ENCODE results near the gene RPL22L1. TPM values are rescaled to one million over a fixed set of nuclear protein-coding genes. Genes with fewer than 3 reads are reported as not detected.

The RPL22L1 gene
- total RNA-seq, 1 experiment from 2014 or later: 60.3 TPM

GRCh38 chr3:170839518-170840100 is 30.4 kb downstream of the RPL22L1 start:
- CTCF ChIA-PET: no interaction called here
- Histone ChIP-seq H3K79me2 (ENCODE audit: low read depth) (no peaks in the 10 kb centered on the region), H3K9me2 (ENCODE audit: insufficient read depth) (no peaks in the 10 kb centered on the region), H3F3A (ENCODE audit: insufficient read depth, low read depth) (peaks cover 6% of the 10 kb centered on the region; the same call in 1 of the 2 replicates), H3K9me3 (ENCODE audit: insufficient read depth, low read depth) (no peaks in the 10 kb centered on the region), H3K4me2 (no peak overlapping the region), H3K4me1 (replicated peaks; ENCODE audit: insufficient read depth) (no peaks in the 10 kb centered on the region), H3K36me3 (ENCODE audit: low read depth) (no peaks in the 10 kb centered on the region), H3K27ac (no peak overlapping the region), H2AFZ (no peak overlapping the region), H3K27me3 (ENCODE audit: insufficient read depth, low read depth) (no peaks in the 10 kb centered on the region), H4K20me1 (ENCODE audit: insufficient read depth) (no peaks in the 10 kb centered on the region), H3K4me3 (no peak overlapping the region)
- intact Hi-C loops (cut with micrococcal nuclease; ENCODE audit: unreplicated experiment): no loop called here
- TF ChIP-seq, protein P1, sequence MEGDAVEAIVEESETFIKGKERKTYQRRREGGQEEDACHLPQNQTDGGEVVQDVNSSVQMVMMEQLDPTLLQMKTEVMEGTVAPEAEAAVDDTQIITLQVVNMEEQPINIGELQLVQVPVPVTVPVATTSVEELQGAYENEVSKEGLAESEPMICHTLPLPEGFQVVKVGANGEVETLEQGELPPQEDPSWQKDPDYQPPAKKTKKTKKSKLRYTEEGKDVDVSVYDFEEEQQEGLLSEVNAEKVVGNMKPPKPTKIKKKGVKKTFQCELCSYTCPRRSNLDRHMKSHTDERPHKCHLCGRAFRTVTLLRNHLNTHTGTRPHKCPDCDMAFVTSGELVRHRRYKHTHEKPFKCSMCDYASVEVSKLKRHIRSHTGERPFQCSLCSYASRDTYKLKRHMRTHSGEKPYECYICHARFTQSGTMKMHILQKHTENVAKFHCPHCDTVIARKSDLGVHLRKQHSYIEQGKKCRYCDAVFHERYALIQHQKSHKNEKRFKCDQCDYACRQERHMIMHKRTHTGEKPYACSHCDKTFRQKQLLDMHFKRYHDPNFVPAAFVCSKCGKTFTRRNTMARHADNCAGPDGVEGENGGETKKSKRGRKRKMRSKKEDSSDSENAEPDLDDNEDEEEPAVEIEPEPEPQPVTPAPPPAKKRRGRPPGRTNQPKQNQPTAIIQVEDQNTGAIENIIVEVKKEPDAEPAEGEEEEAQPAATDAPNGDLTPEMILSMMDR (conservative IDR thresholded peaks at IDR 0.05): no peak
- TF ChIP-seq EZH2 (IDR thresholded peaks at IDR 0.05; ENCODE audit: low read depth): no peak
- DNase-seq: no peak
- no TSS peak for BruUV-seq (replicated peaks)
- POLR2A ChIA-PET (ENCODE audit: unreplicated experiment): interaction anchor here (0.6 kb wide), 1 partner anchor 930 kb away, joined by 3 read pairs; no protein-coding TSS in a partner anchor

- H3F3A ChIP-seq (ENCODE audit: insufficient read depth, low read depth): peaks cover 6% of the 10 kb centered on the region; the same call in 1 of the 2 replicates
- H3K4me2 ChIP-seq: no peak overlapping the region
- H4K20me1 ChIP-seq (ENCODE audit: insufficient read depth): no peaks in the 10 kb centered on the region
- intact Hi-C loops (cut with micrococcal nuclease; ENCODE audit: unreplicated experiment): no loop called here
- H3K36me3 ChIP-seq (ENCODE audit: low read depth): no peaks in the 10 kb centered on the region
- H3K27me3 ChIP-seq (ENCODE audit: insufficient read depth, low read depth): no peaks in the 10 kb centered on the region
- no peak for TF ChIP-seq EZH2 (IDR thresholded peaks at IDR 0.05; ENCODE audit: low read depth)
- TF ChIP-seq, protein P1 (conservative IDR thresholded peaks at IDR 0.05): no peak
- H3K9me2 ChIP-seq (ENCODE audit: insufficient read depth): no peaks in the 10 kb centered on the region
- no peak for DNase-seq
- H2AFZ ChIP-seq: no peak overlapping the region
- ChIA-PET CTCF (interaction anchor here (0.5 kb wide), 1 partner anchor 481 kb away, joined by 3 read pairs; no protein-coding TSS in a partner anchor), POLR2A (ENCODE audit: unreplicated experiment) (no interaction called here)
- no peak overlapping the region for H3K27ac ChIP-seq
- no peaks in the 10 kb centered on the region for H3K9me3 ChIP-seq (ENCODE audit: insufficient read depth, low read depth)
- H3K4me3 ChIP-seq: no peak overlapping the region
- no TSS peak for BruUV-seq (replicated peaks)
- no peaks in the 10 kb centered on the region for H3K79me2 ChIP-seq (ENCODE audit: low read depth)
- no peaks in the 10 kb centered on the region for H3K4me1 ChIP-seq (replicated peaks; ENCODE audit: insufficient read depth)
Observed at GRCh38 chr3:170836491-170836890, 33.5 kb downstream of the RPL22L1 start.

DNA sequence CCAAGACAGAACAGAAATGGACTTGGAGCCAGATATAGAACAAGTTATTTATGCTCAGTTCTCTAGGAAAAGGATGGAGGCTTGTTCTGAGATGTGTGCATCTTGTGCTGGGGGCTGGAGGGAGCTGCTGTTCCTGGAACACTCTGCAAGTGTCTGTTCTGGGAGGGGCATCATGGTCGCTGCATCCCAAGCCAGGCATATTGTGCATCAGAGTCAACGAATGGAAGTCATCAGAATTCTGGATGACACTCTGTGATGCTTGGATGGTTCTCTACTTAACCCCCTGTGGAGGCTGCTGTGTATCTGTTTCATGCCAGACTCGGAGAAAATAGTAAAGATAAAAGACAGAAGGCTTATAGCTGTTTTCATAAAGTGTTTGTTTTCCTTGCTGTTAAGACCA is 34.7 kb downstream of the RPL22L1 start:
- Histone ChIP-seq H4K20me1 (ENCODE audit: insufficient read depth) (no peaks in the 10 kb centered on the region), H2AFZ (no peak overlapping the region), H3K4me2 (no peak overlapping the region), H3K9me2 (ENCODE audit: insufficient read depth) (no peaks in the 10 kb centered on the region), H3K36me3 (ENCODE audit: low read depth) (no peaks in the 10 kb centered on the region), H3K9me3 (ENCODE audit: insufficient read depth, low read depth) (no peaks in the 10 kb centered on the region), H3F3A (ENCODE audit: insufficient read depth, low read depth) (peaks cover 6% of the 10 kb centered on the region; the same call in 1 of the 2 replicates), H3K27ac (no peak overlapping the region), H3K27me3 (ENCODE audit: insufficient read depth, low read depth) (no peaks in the 10 kb centered on the region), H3K79me2 (ENCODE audit: low read depth) (no peaks in the 10 kb centered on the region), H3K4me3 (no peak overlapping the region), H3K4me1 (replicated peaks; ENCODE audit: insufficient read depth) (no peaks in the 10 kb centered on the region)
- POLR2A ChIA-PET (ENCODE audit: unreplicated experiment): no interaction called here
- BruUV-seq (replicated peaks): no TSS peak
- TF ChIP-seq, protein P1 (conservative IDR thresholded peaks at IDR 0.05): no peak
- no peak for DNase-seq
- CTCF ChIA-PET: interaction anchor here (0.7 kb wide), 1 partner anchor 641 kb away, joined by 6 read pairs; no protein-coding TSS in a partner anchor
- intact Hi-C loops (cut with micrococcal nuclease; ENCODE audit: unreplicated experiment): no loop called here

Data from PC-9 (cell line).